K562 (cell line): ENCODE measurements around the gene AZU1.

ENCODE experiments used
- CBFA2T3 ChIP-seq: fragments of 450-650 bp; IDR thresholded peaks from 2 replicates; pipeline ENCODE4 v1.6.1; 2017
- CTCF ChIP-seq, 3 experiments: IDR thresholded peaks in 2 of 3; conservative IDR thresholded peaks in 1 of 3; 2 replicates each; pipeline ENCODE4 v1.5.1; 2011 to 2012; ENCODE audit warnings: low read length in 3 of 3, mild to moderate bottlenecking in 3 of 3, control low read depth in 2 of 3, improper control_type of control experiment in 1 of 3, inconsistent platforms in 1 of 3, low read depth in 1 of 3, mixed read lengths in 1 of 3, moderate library complexity in 1 of 3; ENCODE audit not compliant: insufficient read depth in 2 of 3
- ESRRB ChIP-seq: fragments of 250-450 bp; sonication (Bioruptor Pico); IDR thresholded peaks from 2 replicates; pipeline ENCODE4 v1.5.0; 2020; ENCODE audit warnings: mild to moderate bottlenecking, moderate library complexity, borderline replicate concordance
- GATAD2A ChIP-seq: fragments of 450-650 bp; IDR thresholded peaks from 2 replicates; pipeline ENCODE4 v1.6.1; 2017
- HNRNPUL1 ChIP-seq: fragments of 200-400 bp; formaldehyde crosslinking; IDR thresholded peaks from 2 replicates; pipeline ENCODE4 v1.6.1; 2017; ENCODE audit warnings: low read length
- JUND ChIP-seq, 2 experiments: IDR thresholded peaks; 2 replicates in 1 of 2; 3 replicates in 1 of 2; pipeline ENCODE4 v1.6.1; 2011; ENCODE audit warnings: borderline replicate concordance in 2 of 2, low read depth in 2 of 2, low read length in 2 of 2, improper control_type of control experiment in 1 of 2, missing biosample characterization in 1 of 2, missing genetic modification characterization in 1 of 2, missing genetic modification reagents in 1 of 2
- NRF1 ChIP-seq, 2 experiments: fragments of 450-650 bp; IDR thresholded peaks in 1 of 2; conservative IDR thresholded peaks in 1 of 2; 2 replicates each; pipeline ENCODE4 v1.6.1; 2014; ENCODE audit warnings: mild to moderate bottlenecking in 2 of 2
- POLR2AphosphoS5 ChIP-seq: IDR thresholded peaks from 2 replicates; pipeline ENCODE4 v1.6.1; 2011; ENCODE audit warnings: mild to moderate bottlenecking, low read depth, low read length, moderate library complexity; ENCODE audit not compliant: control insufficient read depth, insufficient read depth
- SPI1 ChIP-seq: IDR thresholded peaks from 2 replicates; pipeline ENCODE4 v1.6.1; 2011; ENCODE audit warnings: low read depth, low read length, control low read depth, borderline replicate concordance
- SREBF2 ChIP-seq: sonication (generic); formaldehyde crosslinking; IDR thresholded peaks from 2 replicates; pipeline ENCODE4 v1.4.0; 2020; ENCODE audit warnings: mild to moderate bottlenecking, missing genetic modification reagents
- ZNF280A ChIP-seq: fragments of 450-650 bp; IDR thresholded peaks from 2 replicates; pipeline ENCODE4 v1.6.1; 2018; ENCODE audit warnings: mild to moderate bottlenecking, low read depth; ENCODE audit not compliant: partially characterized antibody
- ZNF282 ChIP-seq: sonication (generic); formaldehyde crosslinking; IDR thresholded peaks from 2 replicates; pipeline ENCODE4 v1.8.1; 2023; ENCODE audit warnings: missing genetic modification reagents

GRCh38 chr19:802498-803098, 25.0 kb upstream of the AZU1 start:
- no peak for TF ChIP-seq CBFA2T3
- no peak for TF ChIP-seq POLR2AphosphoS5
- no peak for TF ChIP-seq HNRNPUL1
- TF ChIP-seq JUND (IDR thresholded peaks at IDR 0.05; ENCODE audit: borderline replicate concordance, low read depth, low read length) = no peak
- TF ChIP-seq JUND (tag; IDR thresholded peaks at IDR 0.05; ENCODE audit: borderline replicate concordance, low read depth, low read length) = no peak
- no peak for TF ChIP-seq CTCF (IDR thresholded peaks at IDR 0.05 in 2 of 3, conservative IDR thresholded peaks at IDR 0.05 in 1 of 3; ENCODE audit: insufficient read depth in 2 of 3, low read depth in 1 of 3, low read length in 3 of 3)
- TF ChIP-seq ZNF282 (CRISPR knock-in tag) = no peak
- TF ChIP-seq SREBF2 = no peak
- TF ChIP-seq ZNF280A = no peak
- no peak for TF ChIP-seq NRF1 (conservative IDR thresholded peaks at IDR 0.05 in 1 of 2, IDR thresholded peaks at IDR 0.05 in 1 of 2)
- no peak for TF ChIP-seq GATAD2A
- TF ChIP-seq ESRRB (CRISPR knock-in tag) = no peak
- TF ChIP-seq SPI1 = no peak
